Measurements from ENCODE around the gene NPY2R.

Gene NPY2R

GRCh38 chr4:155248002-155248896 is 39.8 kb downstream of the NPY2R start:
- DNase-seq (ENCODE audit: low spot score) = no peak

- DNase-seq (ENCODE audit: low spot score) = no peak
These were observed 40.7 kb downstream of the NPY2R start for GRCh38 chr4:155249016-155249566.

DNA sequence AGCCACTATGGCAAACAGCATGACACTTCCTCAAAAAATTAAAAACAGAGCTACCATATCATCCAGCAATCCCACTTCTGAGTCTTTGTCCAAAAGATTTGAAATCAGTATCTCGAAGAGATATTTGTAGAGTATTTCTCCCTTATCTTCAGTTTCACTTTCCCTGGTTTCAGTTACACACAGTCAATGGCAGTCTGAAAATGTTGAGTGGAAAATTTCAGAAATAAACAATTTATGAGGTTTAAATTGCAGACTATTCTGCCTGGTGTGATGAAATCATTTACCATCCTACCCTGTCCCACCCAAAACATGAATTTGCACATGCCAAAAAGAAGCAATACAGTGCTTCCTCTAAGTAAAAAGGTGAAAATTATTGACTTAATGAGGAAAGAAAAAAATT is 43.9 kb downstream of the NPY2R start:
- DNase-seq (ENCODE audit: low spot score) = no peak

DNA sequence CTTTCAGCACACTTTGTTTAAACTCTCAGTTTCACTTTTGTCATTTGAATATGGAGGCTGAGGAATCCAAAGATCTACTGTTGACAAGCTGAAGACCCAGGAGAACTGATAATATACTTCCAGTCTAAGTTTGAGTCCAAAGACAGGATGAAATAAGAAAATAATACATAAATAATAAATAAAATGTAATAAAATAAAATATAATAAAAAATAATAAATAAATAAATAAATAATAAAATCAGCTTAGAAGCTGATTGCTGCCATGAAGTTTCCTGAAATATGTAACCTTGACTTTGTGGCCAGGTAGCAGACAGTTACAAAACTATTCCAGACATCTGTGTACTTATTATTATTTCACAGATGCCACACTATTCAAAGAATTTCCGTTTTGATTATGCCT is 55.0 kb downstream of the NPY2R start:
- no peak for DNase-seq (ENCODE audit: low spot score)

- no peak for DNase-seq (ENCODE audit: low spot score)
These were observed 56.7 kb downstream of the NPY2R start for GRCh38 chr4:155265113-155265512.
